Gastroesophageal sphincter (tissue), 3 donors: Measurements from ENCODE around the gene FZR1.
A peak's percentile ranks its signal among the peaks of the same experiment; 100 is the strongest.

ENCODE experiments used
- POLR2A ChIP-seq, 2 donors: fragments of 450-650 bp; IDR thresholded peaks; one replicate each; pipeline ENCODE4 v1.6.1; 2017; ENCODE audit warnings: antibody characterized with exemption in 2 of 2, mild to moderate bottlenecking in 2 of 2, moderate library complexity in 1 of 2
- TF ChIP-seq, protein P1 (sequence below), 4 experiments: fragments of 200-600 bp in 2 of 4; fragments of 450-650 bp in 2 of 4; sonication (generic) in 1 of 4; IDR thresholded peaks; one replicate each; pipeline ENCODE4 v1.5.1; 2017 to 2019; ENCODE audit warnings: antibody characterized with exemption in 4 of 4, mild to moderate bottlenecking in 2 of 4, moderate library complexity in 2 of 4

DNA sequence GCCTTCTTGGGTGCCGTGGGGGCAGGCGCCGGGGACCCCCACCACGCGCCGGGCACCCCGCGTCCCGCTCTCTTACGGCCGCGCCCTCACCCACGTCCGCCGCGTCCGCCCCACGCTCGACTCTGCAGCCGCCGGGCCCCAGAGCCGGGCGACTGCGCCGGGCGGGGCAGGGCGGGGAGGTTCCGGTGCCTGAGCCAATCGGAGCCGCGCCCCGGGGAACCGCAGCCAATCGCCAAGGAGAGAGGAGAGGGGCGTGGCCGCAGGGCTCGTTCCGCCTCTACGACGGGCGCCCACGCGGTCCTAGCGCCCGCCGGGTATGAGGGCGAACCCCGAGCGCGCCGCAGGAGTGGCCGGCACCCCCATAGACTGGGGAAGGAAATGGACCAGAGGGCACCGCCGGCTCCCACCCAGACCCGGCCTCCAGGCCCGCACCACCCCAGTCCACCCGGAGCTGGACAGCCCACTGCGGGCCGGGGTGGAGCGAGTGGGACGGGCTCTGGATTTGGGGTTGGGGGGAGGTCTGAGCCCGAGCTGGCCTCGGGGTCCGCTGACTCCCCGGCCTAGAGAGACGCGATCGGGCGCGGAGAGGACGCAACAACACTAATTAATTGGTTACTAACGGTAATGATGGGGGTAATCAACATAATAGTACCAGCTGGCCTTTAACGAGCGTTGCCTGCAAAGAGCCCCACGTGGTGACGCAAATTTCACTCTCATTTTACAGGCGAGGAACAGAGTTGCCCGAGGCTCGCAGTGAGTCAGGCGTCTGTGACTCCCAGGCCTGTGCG lies 51.5 kb downstream of the FZR1 start, which contains the start of gene MFSD12:
- peak; percentile 66 to 70 for TF ChIP-seq POLR2A (IDR thresholded peaks at IDR 0.05)
- TF ChIP-seq, protein P1, sequence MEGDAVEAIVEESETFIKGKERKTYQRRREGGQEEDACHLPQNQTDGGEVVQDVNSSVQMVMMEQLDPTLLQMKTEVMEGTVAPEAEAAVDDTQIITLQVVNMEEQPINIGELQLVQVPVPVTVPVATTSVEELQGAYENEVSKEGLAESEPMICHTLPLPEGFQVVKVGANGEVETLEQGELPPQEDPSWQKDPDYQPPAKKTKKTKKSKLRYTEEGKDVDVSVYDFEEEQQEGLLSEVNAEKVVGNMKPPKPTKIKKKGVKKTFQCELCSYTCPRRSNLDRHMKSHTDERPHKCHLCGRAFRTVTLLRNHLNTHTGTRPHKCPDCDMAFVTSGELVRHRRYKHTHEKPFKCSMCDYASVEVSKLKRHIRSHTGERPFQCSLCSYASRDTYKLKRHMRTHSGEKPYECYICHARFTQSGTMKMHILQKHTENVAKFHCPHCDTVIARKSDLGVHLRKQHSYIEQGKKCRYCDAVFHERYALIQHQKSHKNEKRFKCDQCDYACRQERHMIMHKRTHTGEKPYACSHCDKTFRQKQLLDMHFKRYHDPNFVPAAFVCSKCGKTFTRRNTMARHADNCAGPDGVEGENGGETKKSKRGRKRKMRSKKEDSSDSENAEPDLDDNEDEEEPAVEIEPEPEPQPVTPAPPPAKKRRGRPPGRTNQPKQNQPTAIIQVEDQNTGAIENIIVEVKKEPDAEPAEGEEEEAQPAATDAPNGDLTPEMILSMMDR (IDR thresholded peaks at IDR 0.05) = no peak
